ENCODE data around the gene SDCCAG8.

SDCCAG8 gene

GRCh38 chr1:243280571-243281129 lies 24.8 kb downstream of the SDCCAG8 start:
- no peak for TF ChIP-seq CTCF (IDR thresholded peaks at IDR 0.05; ENCODE audit: unreplicated experiment in 3 of 3)
- Mint-ChIP-seq H3K4me1 (no peaks in the 10 kb centered on the region), H3K27ac (no peak overlapping the region), H3K9me3 (peaks cover 12% of the 10 kb centered on the region), H3K27me3 (ENCODE audit: low read depth) (no peaks in the 10 kb centered on the region), H3K36me3 (ENCODE audit: low read depth) (peaks cover 80% of the 10 kb centered on the region), H3K4me3 (no peak overlapping the region)

- peaks cover 80% of the 10 kb centered on the region for H3K36me3 Mint-ChIP-seq (ENCODE audit: low read depth)
- H3K4me1 Mint-ChIP-seq, result no peaks in the 10 kb centered on the region
- H3K4me3 Mint-ChIP-seq, result no peak overlapping the region
- H3K27ac Mint-ChIP-seq, result no peak overlapping the region
- TF ChIP-seq CTCF (IDR thresholded peaks at IDR 0.05; ENCODE audit: unreplicated experiment in 3 of 3), result no peak
- peaks cover 12% of the 10 kb centered on the region for H3K9me3 Mint-ChIP-seq
- H3K27me3 Mint-ChIP-seq (ENCODE audit: low read depth), result no peaks in the 10 kb centered on the region
Observed at GRCh38 chr1:243281672-243282071, 25.8 kb downstream of the SDCCAG8 start.

- Mint-ChIP-seq H3K27ac (no peak overlapping the region), H3K9me3 (peaks cover 7% of the 10 kb centered on the region), H3K4me3 (no peak overlapping the region), H3K27me3 (ENCODE audit: low read depth) (no peaks in the 10 kb centered on the region), H3K36me3 (ENCODE audit: low read depth) (peaks cover 83% of the 10 kb centered on the region), H3K4me1 (no peaks in the 10 kb centered on the region)
- TF ChIP-seq CTCF (IDR thresholded peaks at IDR 0.05; ENCODE audit: unreplicated experiment in 3 of 3), result no peak
Observed at GRCh38 chr1:243286409-243287122, 30.7 kb downstream of the SDCCAG8 start.

GRCh38 chr1:243287123-243287460 lies 31.3 kb downstream of the SDCCAG8 start:
- Mint-ChIP-seq H3K27ac (no peak overlapping the region), H3K36me3 (ENCODE audit: low read depth) (peaks cover 83% of the 10 kb centered on the region), H3K27me3 (ENCODE audit: low read depth) (no peaks in the 10 kb centered on the region), H3K4me1 (no peaks in the 10 kb centered on the region), H3K9me3 (peaks cover 7% of the 10 kb centered on the region), H3K4me3 (no peak overlapping the region)
- TF ChIP-seq CTCF (IDR thresholded peaks at IDR 0.05; ENCODE audit: unreplicated experiment in 3 of 3), result no peak

- H3K4me3 Mint-ChIP-seq, result no peak overlapping the region
- peaks cover 83% of the 10 kb centered on the region for H3K36me3 Mint-ChIP-seq (ENCODE audit: low read depth)
- no peak for TF ChIP-seq CTCF (IDR thresholded peaks at IDR 0.05; ENCODE audit: unreplicated experiment in 3 of 3)
- H3K27ac Mint-ChIP-seq, result no peak overlapping the region
- H3K9me3 Mint-ChIP-seq, result peaks cover 9% of the 10 kb centered on the region
- no peaks in the 10 kb centered on the region for H3K27me3 Mint-ChIP-seq (ENCODE audit: low read depth)
- no peaks in the 10 kb centered on the region for H3K4me1 Mint-ChIP-seq
Observed at GRCh38 chr1:243287652-243288051, 31.8 kb downstream of the SDCCAG8 start.

- TF ChIP-seq CTCF (IDR thresholded peaks at IDR 0.05; ENCODE audit: unreplicated experiment in 3 of 3), result no peak
- H3K36me3 Mint-ChIP-seq (ENCODE audit: low read depth), result peaks cover 84% of the 10 kb centered on the region
- no peaks in the 10 kb centered on the region for H3K4me1 Mint-ChIP-seq
- no peaks in the 10 kb centered on the region for H3K27me3 Mint-ChIP-seq (ENCODE audit: low read depth)
- no peak overlapping the region for H3K4me3 Mint-ChIP-seq
- no peak overlapping the region for H3K27ac Mint-ChIP-seq
- peaks cover 11% of the 10 kb centered on the region for H3K9me3 Mint-ChIP-seq
Observed at GRCh38 chr1:243288062-243288461, 32.2 kb downstream of the SDCCAG8 start.

Measured in nephron (organoid).